RPMI8226 (cell line): ENCODE data around the gene NAA20.

Experiments used
- DNase-seq: peaks from one replicate; pipeline ENCODE4 v3.0.0-alpha.2; 2015

The NAA20 gene

GRCh38 chr20:20017001-20017843 is at the start of gene NAA20:
Gene NAA20, plus strand, starts transcription at chr20:20017362. Its CDS starts 35 bp downstream, at chr20:20017397.
- peak; percentile 96 for DNase-seq

DNA sequence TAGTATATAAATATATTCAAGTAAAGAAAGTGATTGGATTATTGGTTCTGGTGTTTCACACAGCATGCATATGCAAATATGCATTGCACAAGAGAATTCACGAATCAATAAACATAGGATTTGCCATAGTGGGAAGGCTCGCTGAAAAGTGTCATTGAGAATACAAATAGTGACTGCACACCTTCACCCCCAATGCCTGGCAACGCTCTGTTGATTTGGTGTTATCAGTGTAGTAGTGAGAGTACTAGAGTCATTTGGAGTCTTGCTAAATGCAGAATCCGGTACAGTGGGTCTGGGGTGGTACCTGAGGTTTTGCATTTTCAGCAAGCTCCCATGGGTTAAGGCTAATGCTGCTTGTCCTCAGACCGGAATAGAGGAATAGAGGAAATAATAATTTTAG is 49.7 kb upstream of the NAA20 start:
- no peak for DNase-seq

DNA sequence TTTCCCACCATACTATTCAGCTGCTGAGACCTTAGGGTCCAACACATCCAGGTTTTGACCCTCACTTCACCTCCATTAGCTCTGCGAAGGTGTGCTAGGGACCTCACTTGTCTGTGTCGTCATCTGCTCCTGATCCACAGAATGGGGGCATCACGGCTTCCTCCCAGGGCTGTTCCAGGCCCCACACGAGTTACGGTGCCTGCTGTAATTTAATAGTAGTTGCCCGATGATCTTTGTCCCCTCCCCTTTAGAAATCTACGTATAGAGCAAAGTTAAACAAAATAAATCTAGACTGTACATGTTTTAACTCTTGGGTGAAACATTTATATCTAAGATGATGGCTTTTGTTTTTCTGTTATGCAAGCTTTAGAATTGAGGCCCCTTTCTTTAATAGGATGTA is 49.1 kb upstream of the NAA20 start:
- no peak for DNase-seq

DNA sequence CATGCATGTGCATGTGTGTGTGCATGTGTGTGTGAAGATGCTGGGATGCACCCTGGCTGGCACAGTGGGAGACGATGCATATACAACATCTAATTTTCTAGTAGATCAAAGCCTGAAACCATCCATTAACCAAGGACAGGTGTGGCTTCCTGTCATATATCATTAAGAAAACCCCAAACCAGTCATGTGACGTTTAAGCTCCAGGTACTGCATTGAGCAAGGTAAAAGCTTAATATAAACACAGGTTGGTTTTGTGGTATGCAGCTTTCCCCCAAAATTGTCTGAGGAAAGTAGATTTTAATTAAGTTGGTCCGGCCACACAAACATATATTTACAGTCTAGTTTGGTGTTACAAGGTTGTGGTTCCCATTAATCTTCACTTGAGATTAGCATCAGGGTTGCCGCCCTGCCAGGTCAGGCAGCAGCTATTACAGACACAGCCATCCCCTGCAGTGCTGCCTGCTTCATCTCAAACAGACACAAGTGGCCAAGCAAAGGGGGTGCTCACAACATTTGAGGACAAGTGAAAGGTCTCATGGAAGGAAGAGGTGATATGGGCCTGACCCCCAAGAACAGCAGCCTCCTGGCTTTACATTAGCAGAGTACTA is 48.6 kb upstream of the NAA20 start:
- DNase-seq = peak; percentile 13

GRCh38 chr20:19969106-19969505 is 48.1 kb upstream of the NAA20 start:
- no peak for DNase-seq

- no peak for DNase-seq
Observed at GRCh38 chr20:19969507-19970255, 47.5 kb upstream of the NAA20 start.

GRCh38 chr20:19970256-19970765 is 46.9 kb upstream of the NAA20 start:
- DNase-seq = no peak

DNA sequence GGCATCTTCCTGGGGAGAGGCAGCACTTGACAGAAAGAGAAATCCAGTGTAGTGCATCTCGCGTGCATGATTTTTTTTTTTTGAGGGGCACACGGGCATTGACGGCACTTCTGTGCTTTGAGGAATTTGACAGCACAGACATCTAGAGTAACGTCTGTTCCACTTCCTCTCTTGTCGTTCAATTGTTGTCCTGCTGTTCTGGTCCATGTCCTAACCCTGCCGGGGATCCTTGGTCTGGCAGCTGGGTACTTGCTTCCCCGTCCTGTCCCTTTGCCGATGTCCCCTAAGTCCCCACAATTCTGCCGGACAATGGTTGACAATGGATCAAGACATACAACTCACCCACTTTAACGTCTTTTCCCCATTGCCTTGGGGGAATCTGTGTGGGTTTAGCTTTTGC is 46.0 kb upstream of the NAA20 start:
- no peak for DNase-seq

- DNase-seq = peak; percentile 46
Observed at GRCh38 chr20:19973961-19974629, 43.1 kb upstream of the NAA20 start.

- peak; percentile 50 for DNase-seq
Observed at GRCh38 chr20:19974630-19975435, 42.3 kb upstream of the NAA20 start.

GRCh38 chr20:19975436-19975799 is 41.7 kb upstream of the NAA20 start:
- DNase-seq = no peak

DNA sequence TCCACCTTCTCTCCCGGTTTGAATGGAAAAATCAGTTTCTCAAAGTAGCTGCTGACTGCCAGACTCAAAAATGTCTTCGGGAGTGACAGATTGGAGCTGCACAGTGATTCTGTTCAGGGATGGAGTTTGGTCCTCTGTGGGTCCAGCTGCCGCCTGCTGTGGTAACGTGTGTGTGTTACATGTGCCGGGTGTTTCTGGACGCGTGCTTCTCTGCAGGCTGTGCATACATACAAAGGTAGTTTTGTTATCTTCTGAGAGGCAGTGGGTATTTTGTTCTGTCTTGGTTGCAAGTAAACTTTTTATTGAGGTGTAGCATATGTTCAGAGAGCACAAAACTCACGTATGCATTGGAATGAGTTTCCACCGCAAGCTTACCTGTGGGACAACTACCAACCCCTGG is 41.3 kb upstream of the NAA20 start:
- peak; percentile 33 for DNase-seq

DNA sequence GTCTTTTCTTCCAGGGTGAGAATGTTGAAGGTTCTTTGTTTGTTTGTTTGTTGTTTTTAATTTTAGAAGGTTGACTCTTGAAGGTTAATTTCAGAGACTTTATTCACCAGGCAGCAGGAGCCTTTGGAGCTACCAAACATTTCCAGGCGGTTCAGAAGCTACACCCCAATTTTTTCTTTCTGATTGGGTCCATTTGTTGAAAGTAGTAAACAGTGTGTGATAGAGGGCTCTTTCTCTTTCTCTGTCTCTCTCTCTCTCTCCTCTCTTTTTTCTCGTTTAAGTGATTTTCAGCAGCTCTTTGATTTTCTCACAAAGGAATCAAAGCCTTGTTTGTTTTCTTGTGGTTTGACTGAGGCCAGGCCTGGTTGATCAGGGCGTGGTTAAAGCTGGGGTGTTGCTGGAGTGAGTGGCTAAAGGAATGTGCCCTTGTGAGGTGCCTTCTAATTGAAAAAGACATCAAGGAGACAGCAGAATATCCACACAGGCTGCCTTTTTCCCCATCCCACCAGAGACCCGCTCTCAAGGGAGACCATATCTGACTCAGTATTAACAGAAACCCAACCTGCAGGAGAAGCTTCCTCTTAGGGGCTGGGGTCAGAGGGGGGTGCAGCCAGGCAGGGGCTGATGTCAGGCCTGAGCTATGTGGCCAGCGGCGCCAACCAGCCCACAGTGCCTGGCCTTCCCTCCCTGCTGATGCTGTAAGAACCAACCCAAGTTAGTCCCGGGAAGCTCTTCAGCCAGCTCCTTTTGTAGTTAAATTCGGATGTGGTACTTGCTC is 40.4 kb upstream of the NAA20 start:
- DNase-seq = peak; percentile 27

GRCh38 chr20:19977373-19977770 is 39.8 kb upstream of the NAA20 start:
- DNase-seq = peak; percentile 19

DNA sequence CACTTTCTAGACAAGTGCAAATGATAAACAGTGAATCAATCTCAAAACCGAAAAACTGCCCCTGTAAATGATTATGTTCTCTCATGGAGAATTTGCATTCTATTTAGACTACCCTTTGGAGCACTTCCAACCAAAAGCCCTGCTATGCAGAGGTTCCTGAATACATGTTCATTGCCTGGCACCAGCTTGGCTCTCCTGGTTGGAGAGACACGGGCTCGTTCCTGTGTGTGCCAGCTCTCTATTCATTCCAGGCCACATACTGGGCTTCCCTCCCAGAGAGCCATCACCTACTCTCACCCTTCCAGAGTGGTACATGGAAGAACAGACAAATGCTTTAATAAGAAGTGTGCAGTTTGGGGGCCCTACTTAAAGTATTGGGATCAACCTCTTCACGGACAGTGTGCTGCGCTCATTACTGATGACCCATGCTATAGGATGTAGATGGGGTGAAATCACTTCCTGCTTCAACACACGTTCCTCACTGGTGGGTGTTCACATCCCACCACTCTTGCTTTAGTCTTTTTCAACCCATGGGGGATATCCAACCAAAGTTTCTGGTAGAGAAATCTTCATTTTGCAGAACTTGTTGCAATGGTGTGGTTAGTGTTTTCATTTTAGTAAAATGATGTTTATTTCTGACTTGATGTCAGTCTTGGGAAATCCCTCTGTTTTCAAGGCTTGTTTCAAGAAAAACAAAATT is 38.5 kb upstream of the NAA20 start:
- no peak for DNase-seq

GRCh38 chr20:19981031-19981451 is 36.1 kb upstream of the NAA20 start:
- no peak for DNase-seq

GRCh38 chr20:19986419-19986818 is 30.7 kb upstream of the NAA20 start:
- no peak for DNase-seq

DNA sequence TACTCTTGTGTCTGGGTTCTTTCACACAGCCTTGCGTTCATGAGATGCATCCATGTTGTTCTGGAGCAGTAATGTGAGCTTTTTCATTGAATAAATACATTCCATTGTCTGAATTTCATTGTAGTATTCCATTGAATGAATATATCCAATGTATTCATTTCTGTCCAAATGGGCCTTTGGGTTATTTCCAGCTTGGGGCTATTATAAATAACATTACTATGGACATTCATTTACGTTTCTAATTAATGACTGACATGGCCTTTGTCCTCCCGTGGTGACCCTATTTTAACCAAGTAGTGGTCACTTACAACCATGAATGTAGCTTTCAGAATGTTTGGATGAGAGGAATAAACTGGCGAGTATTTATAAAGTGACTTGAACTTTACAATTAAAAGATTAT is 30.1 kb upstream of the NAA20 start:
- DNase-seq = no peak

GRCh38 chr20:19990850-19991249 is 26.3 kb upstream of the NAA20 start:
- no peak for DNase-seq

GRCh38 chr20:19991308-19991707 is 25.9 kb upstream of the NAA20 start:
- no peak for DNase-seq

GRCh38 chr20:19991854-19992253 is 25.3 kb upstream of the NAA20 start:
- no peak for DNase-seq
